ENCODE measurements around the gene S1PR3.

S1PR3 gene

GRCh38 chr9:88952976-88953375 is 38.3 kb upstream of the S1PR3 start:
- H3K4me2 ChIP-seq (ENCODE audit: low read length), result peak overlapping the region; percentile 58
- no peaks in the 10 kb centered on the region for H3K36me3 ChIP-seq (ENCODE audit: insufficient read depth, low read length)
- H3K4me1 ChIP-seq (ENCODE audit: control insufficient read depth, insufficient read depth, low read length), result peaks cover 41% of the 10 kb centered on the region
- H3K27me3 ChIP-seq (ENCODE audit: control insufficient read depth, insufficient read depth, low read length), result no peaks in the 10 kb centered on the region
- H3K9me3 ChIP-seq (replicated peaks; ENCODE audit: low read length), result no peaks in the 10 kb centered on the region
- H3K9ac ChIP-seq (ENCODE audit: low read depth, low read length), result peak overlapping the region; percentile 16
- peak overlapping the region; percentile 4 for H3K4me3 ChIP-seq (ENCODE audit: low read length)

DNA sequence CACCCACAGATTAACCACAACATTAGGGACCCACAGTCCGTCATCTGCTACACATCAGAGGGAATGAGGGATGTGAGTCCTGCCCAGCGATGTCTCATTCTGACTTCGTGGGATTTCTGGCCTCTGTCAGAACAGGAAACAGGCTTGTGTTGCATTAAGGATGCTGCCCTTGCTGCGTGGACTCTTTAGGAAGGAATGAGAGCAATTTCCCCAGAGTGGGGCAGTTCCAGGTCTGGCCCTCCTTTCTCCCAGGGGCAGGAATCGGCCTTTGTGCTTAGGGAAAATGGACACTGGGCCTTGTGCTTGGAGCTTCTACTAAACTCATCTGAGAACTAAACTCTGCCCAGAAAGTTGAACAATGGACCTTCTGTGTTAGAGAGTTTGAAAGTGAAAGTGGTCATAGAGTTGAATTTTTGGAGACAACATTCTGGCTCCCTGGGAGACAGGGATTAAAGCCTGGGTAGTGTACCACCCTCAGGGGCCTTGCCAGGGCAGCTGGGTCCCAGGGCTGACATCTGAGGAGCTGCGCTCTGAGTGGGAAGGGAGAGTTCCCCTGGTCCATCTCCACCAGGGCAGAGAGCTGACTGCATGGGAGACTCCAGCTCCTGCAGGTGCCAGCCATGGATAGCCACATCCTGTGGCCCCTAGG is 37.8 kb upstream of the S1PR3 start:
- H3K4me1 ChIP-seq (ENCODE audit: control insufficient read depth, insufficient read depth, low read length), result peaks cover 41% of the 10 kb centered on the region
- H3K4me2 ChIP-seq (ENCODE audit: low read length), result peak overlapping the region; percentile 58
- no peaks in the 10 kb centered on the region for H3K27me3 ChIP-seq (ENCODE audit: control insufficient read depth, insufficient read depth, low read length)
- peak overlapping the region; percentile 4 for H3K4me3 ChIP-seq (ENCODE audit: low read length)
- no peaks in the 10 kb centered on the region for H3K9me3 ChIP-seq (replicated peaks; ENCODE audit: low read length)
- H3K36me3 ChIP-seq (ENCODE audit: insufficient read depth, low read length), result no peaks in the 10 kb centered on the region
- peak overlapping the region; percentile 16 for H3K9ac ChIP-seq (ENCODE audit: low read depth, low read length)

DNA sequence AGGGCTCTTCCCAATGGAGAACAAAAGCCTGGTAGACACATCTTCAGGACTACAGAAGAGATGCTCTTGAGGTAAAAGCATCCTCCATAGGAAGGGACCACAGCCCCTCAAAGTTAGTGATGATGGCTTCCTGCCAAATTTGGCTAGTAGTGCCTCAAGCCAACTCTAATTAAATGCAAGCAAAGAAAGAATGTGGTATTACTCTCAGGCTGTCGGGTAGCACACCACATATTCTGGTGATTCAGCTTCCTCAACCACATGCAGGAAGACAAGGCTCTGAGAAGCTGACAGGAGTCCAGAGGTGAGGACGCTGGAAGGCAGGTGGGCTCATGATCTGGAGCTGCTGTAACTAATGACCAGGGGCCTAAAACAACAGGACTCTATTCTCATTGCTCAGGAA is 37.2 kb upstream of the S1PR3 start:
- H3K4me2 ChIP-seq (ENCODE audit: low read length), result peak overlapping the region; percentile 58
- peak overlapping the region; percentile 4 for H3K4me3 ChIP-seq (ENCODE audit: low read length)
- H3K9me3 ChIP-seq (replicated peaks; ENCODE audit: low read length), result no peaks in the 10 kb centered on the region
- H3K36me3 ChIP-seq (ENCODE audit: insufficient read depth, low read length), result no peaks in the 10 kb centered on the region
- H3K4me1 ChIP-seq (ENCODE audit: control insufficient read depth, insufficient read depth, low read length), result peaks cover 41% of the 10 kb centered on the region
- no peak overlapping the region for H3K9ac ChIP-seq (ENCODE audit: low read depth, low read length)
- H3K27me3 ChIP-seq (ENCODE audit: control insufficient read depth, insufficient read depth, low read length), result no peaks in the 10 kb centered on the region

- H3K9ac ChIP-seq (ENCODE audit: low read depth, low read length), result no peak overlapping the region
- peaks cover 6% of the 10 kb centered on the region for H3K27me3 ChIP-seq (ENCODE audit: control insufficient read depth, insufficient read depth, low read length)
Measured at GRCh38 chr9:88957526-88957925, 33.7 kb upstream of the S1PR3 start.

GRCh38 chr9:88959727-88960469 is 31.4 kb upstream of the S1PR3 start:
- Histone ChIP-seq H3K4me3 (ENCODE audit: low read length) (no peak overlapping the region), H3K4me1 (ENCODE audit: control insufficient read depth, insufficient read depth, low read length) (no peaks in the 10 kb centered on the region), H3K36me3 (ENCODE audit: insufficient read depth, low read length) (no peaks in the 10 kb centered on the region), H3K27me3 (ENCODE audit: control insufficient read depth, insufficient read depth, low read length) (peaks cover 6% of the 10 kb centered on the region), H3K9me3 (replicated peaks; ENCODE audit: low read length) (no peaks in the 10 kb centered on the region), H3K9ac (ENCODE audit: low read depth, low read length) (no peak overlapping the region), H3K4me2 (ENCODE audit: low read length) (no peak overlapping the region)

More at GRCh38 chr9:88957526-88957925, 33.7 kb upstream of the S1PR3 start:
- no peaks in the 10 kb centered on the region for H3K9me3 ChIP-seq (replicated peaks; ENCODE audit: low read length)
- H3K36me3 ChIP-seq (ENCODE audit: insufficient read depth, low read length), result no peaks in the 10 kb centered on the region
- no peak overlapping the region for H3K4me2 ChIP-seq (ENCODE audit: low read length)
- peaks cover 20% of the 10 kb centered on the region for H3K4me1 ChIP-seq (ENCODE audit: control insufficient read depth, insufficient read depth, low read length)
- H3K4me3 ChIP-seq (ENCODE audit: low read length), result no peak overlapping the region

DNA sequence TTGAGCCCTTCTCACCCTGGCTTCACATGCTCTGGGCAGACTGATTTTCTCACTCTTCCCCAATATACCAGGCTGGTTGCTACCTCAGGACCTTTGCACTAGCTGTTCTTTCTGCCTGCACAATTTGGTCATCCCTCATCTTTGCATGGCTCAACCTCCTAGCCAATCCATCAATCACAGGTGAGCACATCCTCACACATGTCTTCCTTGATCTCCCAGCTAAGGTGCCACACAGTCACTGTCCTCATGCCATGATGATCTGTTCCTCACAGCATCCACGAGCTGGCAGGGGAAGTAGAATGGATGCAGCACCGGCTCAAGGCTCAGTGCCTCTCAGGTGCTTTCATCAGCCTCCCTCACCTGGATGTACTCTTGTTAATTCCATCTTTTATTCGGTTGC is 30.6 kb upstream of the S1PR3 start:
- Histone ChIP-seq H3K36me3 (ENCODE audit: insufficient read depth, low read length) (no peaks in the 10 kb centered on the region), H3K4me3 (ENCODE audit: low read length) (no peak overlapping the region), H3K4me1 (ENCODE audit: control insufficient read depth, insufficient read depth, low read length) (no peaks in the 10 kb centered on the region), H3K9ac (ENCODE audit: low read depth, low read length) (no peak overlapping the region), H3K4me2 (ENCODE audit: low read length) (no peak overlapping the region), H3K9me3 (replicated peaks; ENCODE audit: low read length) (no peaks in the 10 kb centered on the region), H3K27me3 (ENCODE audit: control insufficient read depth, insufficient read depth, low read length) (peaks cover 6% of the 10 kb centered on the region)

- no peak overlapping the region for H3K9ac ChIP-seq (ENCODE audit: low read depth, low read length)
- H3K9me3 ChIP-seq (replicated peaks; ENCODE audit: low read length), result no peaks in the 10 kb centered on the region
- H3K36me3 ChIP-seq (ENCODE audit: insufficient read depth, low read length), result no peaks in the 10 kb centered on the region
- H3K4me1 ChIP-seq (ENCODE audit: control insufficient read depth, insufficient read depth, low read length), result no peaks in the 10 kb centered on the region
- peaks cover under 1% of the 10 kb centered on the region for H3K27me3 ChIP-seq (ENCODE audit: control insufficient read depth, insufficient read depth, low read length)
- no peak overlapping the region for H3K4me3 ChIP-seq (ENCODE audit: low read length)
- no peak overlapping the region for H3K4me2 ChIP-seq (ENCODE audit: low read length)
Measured at GRCh38 chr9:88965473-88965872, 25.8 kb upstream of the S1PR3 start.

DNA sequence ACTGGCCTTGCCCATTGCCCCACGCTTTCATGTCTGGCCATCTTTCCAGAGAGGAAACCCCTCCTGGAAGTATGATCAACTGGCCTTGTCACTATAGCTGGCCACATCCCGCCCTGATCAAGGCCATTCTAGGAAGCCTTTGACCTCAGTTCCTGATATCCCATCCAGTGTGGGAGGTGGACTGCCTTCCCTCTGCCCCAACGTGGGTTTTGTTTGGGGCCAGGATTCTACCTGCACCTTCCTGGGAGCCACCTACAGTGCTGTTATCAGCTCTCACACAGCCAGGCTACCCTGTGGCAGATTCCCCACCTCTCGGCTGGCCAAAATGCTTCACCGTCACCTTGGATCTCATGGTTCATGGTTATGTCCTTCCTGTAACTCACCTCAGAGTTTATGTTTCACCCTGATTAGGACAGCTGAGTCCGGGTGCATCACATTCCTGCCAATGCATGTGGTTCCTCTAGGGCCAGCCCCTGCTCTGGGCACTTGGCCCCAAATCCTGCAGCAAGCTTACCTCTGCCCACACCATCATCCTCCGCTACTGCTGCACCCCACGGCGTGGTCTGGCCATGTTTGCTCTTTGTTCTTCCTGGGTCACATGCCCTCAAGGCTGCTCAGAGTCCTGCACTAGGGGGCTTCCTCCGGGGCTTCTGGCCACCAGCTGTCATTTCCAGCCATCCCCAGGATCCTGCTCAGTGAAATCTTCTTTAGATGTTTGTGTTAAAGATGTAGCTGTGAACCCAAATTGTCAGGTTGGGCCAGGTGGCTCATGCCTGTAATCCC is 24.2 kb upstream of the S1PR3 start:
- no peaks in the 10 kb centered on the region for H3K4me1 ChIP-seq (ENCODE audit: control insufficient read depth, insufficient read depth, low read length)
- H3K4me3 ChIP-seq (ENCODE audit: low read length), result no peak overlapping the region
- no peak overlapping the region for H3K4me2 ChIP-seq (ENCODE audit: low read length)
- H3K36me3 ChIP-seq (ENCODE audit: insufficient read depth, low read length), result no peaks in the 10 kb centered on the region
- no peak overlapping the region for H3K9ac ChIP-seq (ENCODE audit: low read depth, low read length)
- no peaks in the 10 kb centered on the region for H3K9me3 ChIP-seq (replicated peaks; ENCODE audit: low read length)
- no peaks in the 10 kb centered on the region for H3K27me3 ChIP-seq (ENCODE audit: control insufficient read depth, insufficient read depth, low read length)

DNA sequence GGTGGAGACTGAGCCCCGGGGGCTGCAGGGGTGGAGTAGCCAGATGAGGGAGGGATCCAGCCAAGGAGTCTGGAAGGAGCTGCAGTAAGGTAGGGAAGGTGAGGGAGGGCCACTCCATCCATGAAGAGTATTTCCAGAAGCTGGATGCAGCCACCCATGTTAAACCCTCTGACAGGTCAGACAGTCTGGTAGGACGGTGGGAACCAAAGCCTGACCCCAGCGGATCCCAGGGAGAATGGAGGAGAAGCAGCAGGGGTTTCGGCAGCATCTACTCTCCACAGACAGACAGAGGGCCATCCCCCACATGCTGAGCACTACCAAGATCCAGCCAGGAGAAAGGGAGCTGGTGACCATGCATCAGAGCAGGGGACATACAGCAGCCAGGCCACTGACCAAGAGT is 22.5 kb upstream of the S1PR3 start:
- no peaks in the 10 kb centered on the region for H3K9me3 ChIP-seq (replicated peaks; ENCODE audit: low read length)
- H3K27me3 ChIP-seq (ENCODE audit: control insufficient read depth, insufficient read depth, low read length), result no peaks in the 10 kb centered on the region
- H3K9ac ChIP-seq (ENCODE audit: low read depth, low read length), result no peak overlapping the region
- H3K36me3 ChIP-seq (ENCODE audit: insufficient read depth, low read length), result no peaks in the 10 kb centered on the region
- no peak overlapping the region for H3K4me3 ChIP-seq (ENCODE audit: low read length)
- H3K4me2 ChIP-seq (ENCODE audit: low read length), result no peak overlapping the region
- H3K4me1 ChIP-seq (ENCODE audit: control insufficient read depth, insufficient read depth, low read length), result no peaks in the 10 kb centered on the region

- Histone ChIP-seq H3K9me3 (replicated peaks; ENCODE audit: low read length) (no peaks in the 10 kb centered on the region), H3K9ac (ENCODE audit: low read depth, low read length) (no peak overlapping the region), H3K36me3 (ENCODE audit: insufficient read depth, low read length) (no peaks in the 10 kb centered on the region), H3K27me3 (ENCODE audit: control insufficient read depth, insufficient read depth, low read length) (no peaks in the 10 kb centered on the region), H3K4me3 (ENCODE audit: low read length) (no peak overlapping the region), H3K4me1 (ENCODE audit: control insufficient read depth, insufficient read depth, low read length) (no peaks in the 10 kb centered on the region), H3K4me2 (ENCODE audit: low read length) (no peak overlapping the region)
Measured at GRCh38 chr9:88969646-88970373, 21.5 kb upstream of the S1PR3 start.

All from skeletal muscle satellite cell (primary cell).